Melanocyte of skin (primary cell): ENCODE results near the gene CENPF. TPM values are rescaled to one million over a fixed set of nuclear protein-coding genes. Genes with fewer than 3 reads are reported as not detected.

Experiments used
- total RNA-seq, 2 donors: library from RNA; depleted of rRNA; stranded (reverse); fragments of >200 nt; gene quantifications; 2 replicates each; pipeline ENCODE4 v1.2.3, GENCODE V29; 2012

CENPF gene, protein sequence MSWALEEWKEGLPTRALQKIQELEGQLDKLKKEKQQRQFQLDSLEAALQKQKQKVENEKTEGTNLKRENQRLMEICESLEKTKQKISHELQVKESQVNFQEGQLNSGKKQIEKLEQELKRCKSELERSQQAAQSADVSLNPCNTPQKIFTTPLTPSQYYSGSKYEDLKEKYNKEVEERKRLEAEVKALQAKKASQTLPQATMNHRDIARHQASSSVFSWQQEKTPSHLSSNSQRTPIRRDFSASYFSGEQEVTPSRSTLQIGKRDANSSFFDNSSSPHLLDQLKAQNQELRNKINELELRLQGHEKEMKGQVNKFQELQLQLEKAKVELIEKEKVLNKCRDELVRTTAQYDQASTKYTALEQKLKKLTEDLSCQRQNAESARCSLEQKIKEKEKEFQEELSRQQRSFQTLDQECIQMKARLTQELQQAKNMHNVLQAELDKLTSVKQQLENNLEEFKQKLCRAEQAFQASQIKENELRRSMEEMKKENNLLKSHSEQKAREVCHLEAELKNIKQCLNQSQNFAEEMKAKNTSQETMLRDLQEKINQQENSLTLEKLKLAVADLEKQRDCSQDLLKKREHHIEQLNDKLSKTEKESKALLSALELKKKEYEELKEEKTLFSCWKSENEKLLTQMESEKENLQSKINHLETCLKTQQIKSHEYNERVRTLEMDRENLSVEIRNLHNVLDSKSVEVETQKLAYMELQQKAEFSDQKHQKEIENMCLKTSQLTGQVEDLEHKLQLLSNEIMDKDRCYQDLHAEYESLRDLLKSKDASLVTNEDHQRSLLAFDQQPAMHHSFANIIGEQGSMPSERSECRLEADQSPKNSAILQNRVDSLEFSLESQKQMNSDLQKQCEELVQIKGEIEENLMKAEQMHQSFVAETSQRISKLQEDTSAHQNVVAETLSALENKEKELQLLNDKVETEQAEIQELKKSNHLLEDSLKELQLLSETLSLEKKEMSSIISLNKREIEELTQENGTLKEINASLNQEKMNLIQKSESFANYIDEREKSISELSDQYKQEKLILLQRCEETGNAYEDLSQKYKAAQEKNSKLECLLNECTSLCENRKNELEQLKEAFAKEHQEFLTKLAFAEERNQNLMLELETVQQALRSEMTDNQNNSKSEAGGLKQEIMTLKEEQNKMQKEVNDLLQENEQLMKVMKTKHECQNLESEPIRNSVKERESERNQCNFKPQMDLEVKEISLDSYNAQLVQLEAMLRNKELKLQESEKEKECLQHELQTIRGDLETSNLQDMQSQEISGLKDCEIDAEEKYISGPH (N-terminal part only)
- 10 to 100 TPM; 37.5 to 52.0 TPM for total RNA-seq

DNA sequence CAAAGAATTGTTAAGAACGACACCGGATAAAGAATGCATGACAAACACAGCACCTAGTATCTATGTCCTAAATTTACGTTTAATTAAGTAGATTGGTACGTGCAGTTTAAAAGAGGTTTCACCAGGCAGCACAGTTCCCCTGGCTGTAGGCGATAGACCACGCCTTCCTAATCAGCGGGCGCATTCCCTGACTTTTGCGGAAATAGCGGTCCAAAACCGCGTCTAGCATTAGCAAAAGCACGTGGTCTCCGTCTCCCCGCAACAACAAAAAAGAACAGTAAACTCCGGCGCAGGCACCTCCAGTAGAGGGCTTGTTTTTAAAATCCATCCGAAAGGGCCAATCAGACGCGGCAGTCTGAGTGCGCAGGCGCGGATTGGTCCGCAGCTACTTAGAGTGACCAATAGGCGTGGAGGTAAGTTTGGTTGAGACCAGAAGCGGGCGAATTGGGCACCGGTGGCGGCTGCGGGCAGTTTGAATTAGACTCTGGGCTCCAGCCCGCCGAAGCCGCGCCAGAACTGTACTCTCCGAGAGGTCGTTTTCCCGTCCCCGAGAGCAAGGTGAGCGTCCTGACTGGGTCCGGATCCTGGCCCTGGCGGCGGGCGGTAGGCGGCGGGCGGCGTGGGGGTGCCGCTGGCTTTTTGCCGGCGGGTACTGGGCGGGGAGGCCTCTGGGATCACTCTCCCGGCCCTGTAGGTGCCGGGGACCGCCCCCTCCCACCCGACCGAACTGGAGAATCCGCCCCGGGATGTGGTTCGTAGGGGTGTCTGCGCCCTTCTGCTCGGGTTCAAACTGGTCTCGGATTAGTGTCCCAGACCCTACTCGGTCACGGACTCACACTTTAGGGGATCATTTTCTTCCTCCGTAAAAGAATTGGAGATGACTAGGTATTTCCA, at the start of gene CENPF:
TSS of gene CENPF (plus strand) at position 432 of the 894 bp plus-strand sequence. CDS start 10,560 bp downstream, outside the sequence.

Other genes with a start within 250 kb of the CENPF start
- gene PTPN14, start 51.6 kb upstream of the CENPF start, total RNA-seq, result 10 to 100 TPM; 24.1 to 32.3 TPM